ENCODE measurements around the gene MIOX.

DNA sequence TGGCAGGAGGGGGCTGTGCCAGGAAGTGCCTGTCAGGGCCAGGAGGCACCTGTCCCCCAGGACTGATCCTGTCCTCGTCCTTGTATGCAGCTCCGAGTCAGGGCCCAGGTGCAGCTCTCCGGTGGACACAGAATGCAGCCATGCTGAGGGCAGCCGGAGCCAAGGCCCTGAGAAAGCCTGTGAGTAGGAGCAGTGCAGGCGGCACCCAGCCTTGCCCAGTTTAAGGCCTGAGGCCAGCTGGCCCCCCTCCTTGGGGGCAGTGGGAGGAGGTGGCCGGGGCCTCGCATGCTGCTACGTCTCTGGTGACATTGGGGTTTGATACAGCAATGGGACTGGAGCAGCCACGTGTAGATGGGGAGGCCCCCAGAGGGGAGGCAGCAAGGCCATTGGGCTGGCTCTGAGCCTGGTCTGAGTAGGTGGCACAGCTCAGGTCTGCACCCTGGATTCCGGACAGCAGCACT is 46.8 kb upstream of the MIOX start:
- TF ChIP-seq, protein P1, sequence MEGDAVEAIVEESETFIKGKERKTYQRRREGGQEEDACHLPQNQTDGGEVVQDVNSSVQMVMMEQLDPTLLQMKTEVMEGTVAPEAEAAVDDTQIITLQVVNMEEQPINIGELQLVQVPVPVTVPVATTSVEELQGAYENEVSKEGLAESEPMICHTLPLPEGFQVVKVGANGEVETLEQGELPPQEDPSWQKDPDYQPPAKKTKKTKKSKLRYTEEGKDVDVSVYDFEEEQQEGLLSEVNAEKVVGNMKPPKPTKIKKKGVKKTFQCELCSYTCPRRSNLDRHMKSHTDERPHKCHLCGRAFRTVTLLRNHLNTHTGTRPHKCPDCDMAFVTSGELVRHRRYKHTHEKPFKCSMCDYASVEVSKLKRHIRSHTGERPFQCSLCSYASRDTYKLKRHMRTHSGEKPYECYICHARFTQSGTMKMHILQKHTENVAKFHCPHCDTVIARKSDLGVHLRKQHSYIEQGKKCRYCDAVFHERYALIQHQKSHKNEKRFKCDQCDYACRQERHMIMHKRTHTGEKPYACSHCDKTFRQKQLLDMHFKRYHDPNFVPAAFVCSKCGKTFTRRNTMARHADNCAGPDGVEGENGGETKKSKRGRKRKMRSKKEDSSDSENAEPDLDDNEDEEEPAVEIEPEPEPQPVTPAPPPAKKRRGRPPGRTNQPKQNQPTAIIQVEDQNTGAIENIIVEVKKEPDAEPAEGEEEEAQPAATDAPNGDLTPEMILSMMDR (conservative IDR thresholded peaks at IDR 0.05; ENCODE audit: low read length): no peak
- no peak for TF ChIP-seq EZH2phosphoT487 (IDR thresholded peaks at IDR 0.05; ENCODE audit: borderline replicate concordance)

Data from Loucy (cell line).